ENCODE results near the gene TMEM143.
"Not testable (repeated sequence)": the region's sequence is repeated elsewhere in the genome, so short reads cannot be mapped to it uniquely, and the experiment has no call there.

The TMEM143 gene

GRCh38 chr19:48296963-48297734, 66.6 kb downstream of the TMEM143 start:
- DNase-seq (ENCODE audit: low read depth in 3 of 3), result no peak

GRCh38 chr19:48295458-48295857, 68.3 kb downstream of the TMEM143 start:
- DNase-seq (ENCODE audit: low read depth in 3 of 3), result no peak

GRCh38 chr19:48292798-48293197, 70.9 kb downstream of the TMEM143 start:
- DNase-seq (ENCODE audit: low read depth in 3 of 3), result no peak

GRCh38 chr19:48291489-48291815, 72.3 kb downstream of the TMEM143 start:
- DNase-seq (ENCODE audit: low read depth in 3 of 3), result not testable (repeated sequence)

GRCh38 chr19:48290771-48291488, 72.8 kb downstream of the TMEM143 start:
- DNase-seq (ENCODE audit: low read depth in 3 of 3), result peak in 2 of 3 donors; percentile 47 to 58

- no peak for DNase-seq (ENCODE audit: low read depth in 3 of 3)
Observed at GRCh38 chr19:48290401-48290770, 73.4 kb downstream of the TMEM143 start.

GRCh38 chr19:48287748-48288147, 76.0 kb downstream of the TMEM143 start:
- no peak for DNase-seq (ENCODE audit: low read depth in 3 of 3)

- no peak for DNase-seq (ENCODE audit: low read depth in 3 of 3)
Observed at GRCh38 chr19:48284896-48285295, 78.8 kb downstream of the TMEM143 start.

- no peak for DNase-seq (ENCODE audit: low read depth in 3 of 3)
Observed at GRCh38 chr19:48283908-48284307, 79.8 kb downstream of the TMEM143 start.

All from stimulated activated CD4-positive, alpha-beta T cell treated with anti-CD3 and anti-CD28 coated beads, TNF-alpha, amount 100 ng/mL, for 48 hours (primary cell).